GM10248 (cell line): ENCODE results near the gene DISP3.

Experiments
- CTCF ChIA-PET: fragments of 300-600 bp; sonication (Branson Sonifier 250); formaldehyde crosslinking; extraction: SDS; loops from one replicate; lab custom pipeline; 2021; ENCODE audit warnings: antibody characterized with exemption; lab: Yijun Ruan, JAX
- POLR2A ChIA-PET: fragments of 350-650 bp; sonication (Branson Sonifier 250); formaldehyde crosslinking; extraction: SDS; loops from one replicate; lab custom pipeline; 2020; ENCODE audit warnings: antibody characterized with exemption; lab: Yijun Ruan, JAX
- DNase-seq: peaks from one replicate; pipeline ENCODE4 v3.0.0; 2012; ENCODE audit errors: extremely low spot score
- CTCF ChIP-seq: IDR thresholded peaks from 2 replicates; pipeline ENCODE4 v1.5.1; 2012; ENCODE audit warnings: mild to moderate bottlenecking, low read depth; ENCODE audit errors: extremely low read depth, missing control alignments, control extremely low read depth

The DISP3 gene

DNA sequence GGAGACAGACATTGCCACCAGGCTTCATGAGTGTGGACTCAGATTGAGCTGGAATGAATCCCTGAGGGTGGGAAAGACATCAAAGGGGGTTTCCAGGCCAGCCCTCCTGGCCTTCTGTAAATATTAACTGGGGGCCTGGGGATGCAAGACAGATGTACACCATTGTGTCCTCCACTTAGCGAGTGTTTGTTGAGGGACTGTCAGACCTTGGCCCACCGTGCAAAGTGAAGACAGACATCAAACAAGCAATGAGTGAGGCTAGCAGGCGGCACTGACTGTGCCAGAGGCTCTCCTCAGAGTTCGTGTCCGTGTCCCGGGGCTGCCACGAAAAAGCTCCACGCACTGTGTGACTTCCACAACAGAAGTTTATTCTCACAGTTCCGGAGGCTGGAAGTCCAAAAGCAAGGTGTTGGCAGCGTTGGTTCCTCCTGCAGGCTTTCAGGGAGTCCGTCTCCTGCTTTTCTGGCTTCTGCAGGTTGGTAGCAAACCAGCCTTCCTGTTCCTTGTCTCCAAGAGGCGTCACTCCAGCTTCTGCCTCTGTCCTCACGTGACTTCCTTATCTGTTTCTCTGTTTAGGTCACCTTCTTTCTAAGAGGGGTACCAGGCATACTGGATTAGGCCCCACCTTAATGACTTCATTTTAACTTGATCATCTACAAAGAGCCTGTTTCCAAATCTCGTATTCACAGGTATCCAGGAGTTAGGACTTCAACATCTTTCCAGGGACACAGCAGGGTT is 59.1 kb downstream of the DISP3 start:
- no peak for DNase-seq
- CTCF ChIA-PET = no interaction called here
- POLR2A ChIA-PET = no interaction called here
- no peak for TF ChIP-seq CTCF

DNA sequence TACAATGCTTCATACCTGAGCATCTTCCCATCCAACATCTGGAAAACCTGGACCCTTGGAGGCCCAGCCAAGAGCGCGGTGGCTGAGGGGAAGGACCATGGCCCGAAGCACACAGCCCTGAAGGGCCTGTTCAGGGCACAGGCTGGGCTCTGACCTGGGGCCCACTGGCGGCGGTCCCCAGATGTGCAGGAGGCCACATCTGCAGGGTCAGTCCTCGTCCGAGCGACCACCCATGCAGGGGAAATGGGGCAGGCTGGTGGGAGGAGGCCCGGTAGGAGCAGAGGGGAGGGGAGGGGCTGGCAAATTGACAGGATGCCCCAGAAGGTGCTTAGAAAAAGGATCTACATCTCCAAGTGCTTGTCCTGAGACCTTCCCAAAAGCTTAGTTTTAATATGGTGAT is 59.9 kb downstream of the DISP3 start:
- ChIA-PET POLR2A (no interaction called here), CTCF (no interaction called here)
- no peak for TF ChIP-seq CTCF
- no peak for DNase-seq

GRCh38 chr1:11539850-11540772 is 61.2 kb downstream of the DISP3 start:
- TF ChIP-seq CTCF = no peak
- DNase-seq = no peak
- CTCF ChIA-PET = no interaction called here
- POLR2A ChIA-PET = no interaction called here

GRCh38 chr1:11540773-11541160 is 61.8 kb downstream of the DISP3 start:
- no peak for TF ChIP-seq CTCF
- ChIA-PET POLR2A (no interaction called here), CTCF (no interaction called here)
- no peak for DNase-seq

GRCh38 chr1:11541236-11541635 is 62.3 kb downstream of the DISP3 start:
- DNase-seq = no peak
- CTCF ChIA-PET = no interaction called here

GRCh38 chr1:11541956-11542355 is 63.0 kb downstream of the DISP3 start:
- TF ChIP-seq CTCF = no peak
- CTCF ChIA-PET = no interaction called here
- POLR2A ChIA-PET = no interaction called here
- no peak for DNase-seq

More at GRCh38 chr1:11541236-11541635, 62.3 kb downstream of the DISP3 start:
- POLR2A ChIA-PET = no interaction called here
- TF ChIP-seq CTCF = no peak
